H9 (cell line): ENCODE measurements around the gene SCAP. TPM values are rescaled to one million over a fixed set of nuclear protein-coding genes. Genes with fewer than 3 reads are reported as not detected.

Experiments used
- DNase-seq: peaks from one replicate; pipeline ENCODE4 v3.0.0-alpha.2; 2017
- H2AFZ ChIP-seq: one replicate; pipeline ENCODE4 v1.6.1; 2013; ENCODE audit warnings: mild to moderate bottlenecking, low read length, control low read depth, moderate library complexity
- H2AK5ac ChIP-seq: 2 replicates; pipeline ENCODE4 v1.6.1; 2013; ENCODE audit warnings: low read length, control low read depth, mixed read lengths; ENCODE audit not compliant: insufficient read length
- H2BK120ac ChIP-seq: one replicate; pipeline ENCODE4 v1.6.1; 2013; ENCODE audit warnings: low read depth, mild to moderate bottlenecking, low read length, control low read depth, inconsistent platforms; ENCODE audit not compliant: poor library complexity, severe bottlenecking
- H2BK12ac ChIP-seq: 2 replicates; pipeline ENCODE4 v1.6.1; 2013; ENCODE audit warnings: low read length, control low read depth, mixed read lengths, low read depth; ENCODE audit not compliant: insufficient read length
- H2BK15ac ChIP-seq: 2 replicates; pipeline ENCODE4 v1.6.1; 2013; ENCODE audit warnings: low read depth, low read length, control low read depth
- H2BK20ac ChIP-seq: one replicate; pipeline ENCODE4 v1.6.1; 2013; ENCODE audit warnings: low read depth, mild to moderate bottlenecking, low read length, control low read depth, inconsistent platforms; ENCODE audit not compliant: poor library complexity, severe bottlenecking
- H2BK5ac ChIP-seq: 2 replicates; pipeline ENCODE4 v1.6.1; 2013; ENCODE audit warnings: low read length, control low read depth, mixed read lengths; ENCODE audit not compliant: insufficient read length
- H3K14ac ChIP-seq: 2 replicates; pipeline ENCODE4 v1.6.1; 2013; ENCODE audit warnings: low read length, control low read depth; ENCODE audit not compliant: insufficient read depth
- H3K18ac ChIP-seq: 2 replicates; pipeline ENCODE4 v1.6.1; 2013; ENCODE audit warnings: low read depth, mild to moderate bottlenecking, mixed read lengths, low read length, control low read depth; ENCODE audit not compliant: insufficient read length
- H3K23ac ChIP-seq: 2 replicates; pipeline ENCODE4 v1.6.1; 2013; ENCODE audit warnings: low read length, control low read depth, mixed read lengths, low read depth; ENCODE audit not compliant: insufficient read length
- H3K23me2 ChIP-seq: 2 replicates; pipeline ENCODE4 v1.6.1; 2013; ENCODE audit warnings: low read depth, mild to moderate bottlenecking, mixed read lengths, low read length, control low read depth; ENCODE audit not compliant: insufficient read length, poor library complexity, severe bottlenecking
- H3K27ac ChIP-seq: 2 replicates; pipeline ENCODE4 v1.5.1; 2013; ENCODE audit warnings: low read length, control low read depth, mixed read lengths, low read depth; ENCODE audit not compliant: insufficient read length
- H3K27me3 ChIP-seq: 2 replicates; pipeline ENCODE4 v1.6.1; 2013; ENCODE audit warnings: low read length, control low read depth, inconsistent platforms; ENCODE audit not compliant: insufficient read depth
- H3K4ac ChIP-seq: 2 replicates; pipeline ENCODE4 v1.6.1; 2013; ENCODE audit warnings: low read depth, mild to moderate bottlenecking, control low read depth, inconsistent platforms, low read length, moderate library complexity
- H3K4me1 ChIP-seq: 2 replicates; pipeline ENCODE4 v1.6.1; 2013; ENCODE audit warnings: low read length, control low read depth, inconsistent platforms; ENCODE audit not compliant: insufficient read depth
- H3K4me2 ChIP-seq: 2 replicates; pipeline ENCODE4 v1.6.1; 2013; ENCODE audit warnings: low read length, control low read depth, mixed read lengths; ENCODE audit not compliant: insufficient read length, insufficient read depth
- H3K56ac ChIP-seq: 2 replicates; pipeline ENCODE4 v1.6.1; 2013; ENCODE audit warnings: low read depth, mild to moderate bottlenecking, mixed read lengths, low read length, control low read depth; ENCODE audit not compliant: insufficient read length
- H3K79me1 ChIP-seq: 2 replicates; pipeline ENCODE4 v1.6.1; 2013; ENCODE audit warnings: low read depth, mild to moderate bottlenecking, moderate library complexity, low read length, control low read depth, inconsistent platforms; ENCODE audit not compliant: insufficient read depth, poor library complexity, severe bottlenecking
- H3K79me2 ChIP-seq: 2 replicates; pipeline ENCODE4 v1.6.1; 2013; ENCODE audit warnings: low read length, control low read depth, inconsistent platforms; ENCODE audit not compliant: insufficient read depth
- H3K9ac ChIP-seq: 2 replicates; pipeline ENCODE4 v1.6.1; 2013; ENCODE audit warnings: low read length, control low read depth, mixed read lengths; ENCODE audit not compliant: insufficient read length; ENCODE audit errors: extremely low read depth
- H3K9me3 ChIP-seq: one replicate; pipeline ENCODE4 v1.6.1; 2013; ENCODE audit warnings: low read depth, low read length, inconsistent platforms; ENCODE audit not compliant: control insufficient read depth
- H3T11ph ChIP-seq: one replicate; pipeline ENCODE4 v1.6.1; 2013; ENCODE audit warnings: mild to moderate bottlenecking, low read length, control low read depth, inconsistent platforms
- H4K20me1 ChIP-seq: one replicate; pipeline ENCODE4 v1.6.1; 2013; ENCODE audit not compliant: control insufficient read depth, insufficient read length, insufficient read depth
- H4K5ac ChIP-seq: 2 replicates; pipeline ENCODE4 v1.6.1; 2013; ENCODE audit warnings: low read depth, mild to moderate bottlenecking, mixed read lengths, low read length, control low read depth; ENCODE audit not compliant: insufficient read length
- H4K8ac ChIP-seq: replicated peaks from 2 replicates; pipeline ENCODE4 v1.6.1; 2013; ENCODE audit warnings: low read length, control low read depth, mixed read lengths, low read depth; ENCODE audit not compliant: insufficient read length
- H4K91ac ChIP-seq: 2 replicates; pipeline ENCODE4 v1.6.1; 2013; ENCODE audit warnings: low read depth, mild to moderate bottlenecking, moderate library complexity, mixed read lengths, low read length, control low read depth; ENCODE audit not compliant: insufficient read length
- H3K27ac Mint-ChIP-seq, 3 experiments: 2 replicates in 2 of 3; 3 replicates in 1 of 3; pipeline ENCODE4 v1.8.0; 2020 to 2021; ENCODE audit warnings: mixed read lengths in 3 of 3, mild to moderate bottlenecking in 1 of 3, moderate library complexity in 1 of 3
- H3K27me3 Mint-ChIP-seq: 2 replicates; pipeline ENCODE4 v1.8.0; 2021; ENCODE audit warnings: low read depth, mild to moderate bottlenecking, moderate library complexity, mixed read lengths
- H3K36me3 Mint-ChIP-seq, 3 experiments: 2 replicates in 2 of 3; 3 replicates in 1 of 3; pipeline ENCODE4 v1.8.0; 2020 to 2021; ENCODE audit warnings: low read depth in 3 of 3, mixed read lengths in 3 of 3; ENCODE audit not compliant: insufficient read depth in 1 of 3
- H3K4me1 Mint-ChIP-seq, 2 experiments: 2 replicates each; pipeline ENCODE4 v1.8.0; 2020; ENCODE audit warnings: mixed read lengths in 2 of 2
- H3K4me3 Mint-ChIP-seq, 2 experiments: 2 replicates in 1 of 2; 3 replicates in 1 of 2; pipeline ENCODE4 v1.8.0; 2020 to 2021; ENCODE audit warnings: mild to moderate bottlenecking in 2 of 2, mixed read lengths in 2 of 2, moderate library complexity in 1 of 2
- H3K9me3 Mint-ChIP-seq, 2 experiments: 2 replicates in 1 of 2; 3 replicates in 1 of 2; pipeline ENCODE4 v1.8.0; 2020; ENCODE audit warnings: mild to moderate bottlenecking in 2 of 2, mixed read lengths in 2 of 2, moderate library complexity in 1 of 2
- CTCF ChIP-seq: fragments of 200-600 bp; sonication (generic); conservative IDR thresholded peaks from 3 replicates; pipeline ENCODE4 v1.8.0; 2021; ENCODE audit warnings: antibody characterized with exemption, mild to moderate bottlenecking
- WGBS: extraction: QIAGEN DNeasy Blood & Tissue Kit; methylation state at CpG from one replicate; pipeline ENCODE4 v1.1.7; 2013; ENCODE audit warnings: missing lambda C conversion rate, low lambda C conversion rate, mixed read lengths; ENCODE audit not compliant: insufficient read length; ENCODE audit errors: extremely low coverage; 5-methylcytosine and 5-hydroxymethylcytosine counted together
- total RNA-seq: library from RNA; stranded (reverse); gene quantifications from 2 replicates; pipeline ENCODE4 v1.2.1, GENCODE V29; 2021

SCAP gene
- total RNA-seq, 1 experiment from 2014 or later: 104 TPM

- Histone ChIP-seq H3K56ac (no peak overlapping the region), H2BK120ac (no peak overlapping the region), H3K27ac (peak overlapping the region; percentile 29), H3K23me2 (no peaks in the 10 kb centered on the region), H3K79me2 (no peaks in the 10 kb centered on the region), H3K23ac (no peak overlapping the region), H4K20me1 (no peaks in the 10 kb centered on the region), H3T11ph (no peak overlapping the region), H3K4me1 (no peaks in the 10 kb centered on the region), H4K5ac (no peak overlapping the region), H3K4me2 (no peak overlapping the region), H2AK5ac (no peak overlapping the region), H3K4ac (no peak overlapping the region), H2BK20ac (no peak overlapping the region), H3K9me3 (no peaks in the 10 kb centered on the region), H2BK5ac (no peak overlapping the region), H3K79me1 (no peaks in the 10 kb centered on the region), H2BK12ac (no peak overlapping the region), H2AFZ (no peak overlapping the region), H2BK15ac (no peak overlapping the region), H3K18ac (no peak overlapping the region), H3K14ac (no peak overlapping the region), H3K9ac (no peak overlapping the region), H4K91ac (no peak overlapping the region), H3K27me3 (no peaks in the 10 kb centered on the region; the same call in 1 of the 2 replicates), H4K8ac (no peak overlapping the region)
- DNase-seq: no peak
- TF ChIP-seq CTCF: no peak
- peaks cover 24 to 46% (median 35%) of the 10 kb centered on the region in 3 experiments for H3K36me3 Mint-ChIP-seq
- WGBS: no CpG with 5 or more reads among the region's 2 CpGs
- H3K9me3 Mint-ChIP-seq: no peaks in the 10 kb centered on the region
- no peaks in the 10 kb centered on the region for H3K27me3 Mint-ChIP-seq
- peak overlapping the region in 1 of 3 experiments; percentile 32; a peak in 1 of 7 replicates for H3K27ac Mint-ChIP-seq
- H3K4me1 Mint-ChIP-seq: peaks cover 10 to 14% of the 10 kb centered on the region in 2 experiments
- H3K4me3 Mint-ChIP-seq: no peak overlapping the region
Observed at GRCh38 chr3:47432673-47433072, 43.1 kb downstream of the SCAP start.
